Neutrophil (primary cell): Measurements from ENCODE around the gene FBXW12.

ENCODE experiments used
- H3K27ac ChIP-seq: fragments of 200-600 bp; sonication (generic); 2 replicates; pipeline ENCODE4 v1.5.1; 2016; ENCODE audit warnings: mild to moderate bottlenecking, moderate library complexity
- H3K27me3 ChIP-seq: fragments of 200-600 bp; sonication (generic); 2 replicates; pipeline ENCODE4 v1.6.0; 2016; ENCODE audit warnings: mild to moderate bottlenecking
- H3K36me3 ChIP-seq: fragments of 200-600 bp; sonication (generic); 2 replicates; pipeline ENCODE4 v1.5.1; 2017
- H3K4me1 ChIP-seq, 2 experiments: fragments of 200-600 bp in 1 of 2; sonication (generic) in 1 of 2; 1 replicate in 1 of 2; 2 replicates in 1 of 2; pipeline versions ENCODE4 v1.5.1 to v1.6.1; 2013 to 2016; ENCODE audit warnings: low read depth in 1 of 2, low read length in 1 of 2, mild to moderate bottlenecking in 1 of 2, moderate library complexity in 1 of 2; ENCODE audit not compliant: control insufficient read depth in 1 of 2, insufficient read depth in 1 of 2
- H3K4me3 ChIP-seq, 2 experiments: fragments of 200-600 bp in 1 of 2; sonication (generic) in 1 of 2; 1 replicate in 1 of 2; 2 replicates in 1 of 2; pipeline ENCODE4 v1.5.1; 2013 to 2016; ENCODE audit warnings: low read depth in 1 of 2, low read length in 1 of 2, mild to moderate bottlenecking in 1 of 2, moderate library complexity in 1 of 2
- H3K9me3 ChIP-seq: fragments of 200-600 bp; sonication (generic); 2 replicates; pipeline ENCODE4 v1.5.1; 2016
- TF ChIP-seq, protein P1 (sequence below): fragments of 200-600 bp; sonication (generic); IDR thresholded peaks from 2 replicates; pipeline ENCODE4 v1.5.1; 2016; ENCODE audit warnings: antibody characterized with exemption

The FBXW12 gene

GRCh38 chr3:48428572-48429316 is 56.7 kb downstream of the FBXW12 start:
- Histone ChIP-seq H3K4me1 (peaks cover 5 to 15% of the 10 kb centered on the region in 2 experiments), H3K9me3 (no peaks in the 10 kb centered on the region), H3K27me3 (peaks cover 44% of the 10 kb centered on the region), H3K4me3 (peak overlapping the region; percentile 66 to 78), H3K36me3 (peaks cover 16% of the 10 kb centered on the region), H3K27ac (no peak overlapping the region)
- TF ChIP-seq, protein P1, sequence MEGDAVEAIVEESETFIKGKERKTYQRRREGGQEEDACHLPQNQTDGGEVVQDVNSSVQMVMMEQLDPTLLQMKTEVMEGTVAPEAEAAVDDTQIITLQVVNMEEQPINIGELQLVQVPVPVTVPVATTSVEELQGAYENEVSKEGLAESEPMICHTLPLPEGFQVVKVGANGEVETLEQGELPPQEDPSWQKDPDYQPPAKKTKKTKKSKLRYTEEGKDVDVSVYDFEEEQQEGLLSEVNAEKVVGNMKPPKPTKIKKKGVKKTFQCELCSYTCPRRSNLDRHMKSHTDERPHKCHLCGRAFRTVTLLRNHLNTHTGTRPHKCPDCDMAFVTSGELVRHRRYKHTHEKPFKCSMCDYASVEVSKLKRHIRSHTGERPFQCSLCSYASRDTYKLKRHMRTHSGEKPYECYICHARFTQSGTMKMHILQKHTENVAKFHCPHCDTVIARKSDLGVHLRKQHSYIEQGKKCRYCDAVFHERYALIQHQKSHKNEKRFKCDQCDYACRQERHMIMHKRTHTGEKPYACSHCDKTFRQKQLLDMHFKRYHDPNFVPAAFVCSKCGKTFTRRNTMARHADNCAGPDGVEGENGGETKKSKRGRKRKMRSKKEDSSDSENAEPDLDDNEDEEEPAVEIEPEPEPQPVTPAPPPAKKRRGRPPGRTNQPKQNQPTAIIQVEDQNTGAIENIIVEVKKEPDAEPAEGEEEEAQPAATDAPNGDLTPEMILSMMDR = no peak

GRCh38 chr3:48429317-48429959 is 57.4 kb downstream of the FBXW12 start:
- TF ChIP-seq, protein P1 = peak; percentile 32
- H3K36me3 ChIP-seq = peaks cover 16% of the 10 kb centered on the region
- H3K4me1 ChIP-seq = peaks cover 5 to 15% of the 10 kb centered on the region in 2 experiments
- peaks cover 44% of the 10 kb centered on the region for H3K27me3 ChIP-seq
- peak overlapping the region; percentile 29 for H3K27ac ChIP-seq
- H3K9me3 ChIP-seq = no peaks in the 10 kb centered on the region
- peak overlapping the region; percentile 66 to 78 for H3K4me3 ChIP-seq

DNA sequence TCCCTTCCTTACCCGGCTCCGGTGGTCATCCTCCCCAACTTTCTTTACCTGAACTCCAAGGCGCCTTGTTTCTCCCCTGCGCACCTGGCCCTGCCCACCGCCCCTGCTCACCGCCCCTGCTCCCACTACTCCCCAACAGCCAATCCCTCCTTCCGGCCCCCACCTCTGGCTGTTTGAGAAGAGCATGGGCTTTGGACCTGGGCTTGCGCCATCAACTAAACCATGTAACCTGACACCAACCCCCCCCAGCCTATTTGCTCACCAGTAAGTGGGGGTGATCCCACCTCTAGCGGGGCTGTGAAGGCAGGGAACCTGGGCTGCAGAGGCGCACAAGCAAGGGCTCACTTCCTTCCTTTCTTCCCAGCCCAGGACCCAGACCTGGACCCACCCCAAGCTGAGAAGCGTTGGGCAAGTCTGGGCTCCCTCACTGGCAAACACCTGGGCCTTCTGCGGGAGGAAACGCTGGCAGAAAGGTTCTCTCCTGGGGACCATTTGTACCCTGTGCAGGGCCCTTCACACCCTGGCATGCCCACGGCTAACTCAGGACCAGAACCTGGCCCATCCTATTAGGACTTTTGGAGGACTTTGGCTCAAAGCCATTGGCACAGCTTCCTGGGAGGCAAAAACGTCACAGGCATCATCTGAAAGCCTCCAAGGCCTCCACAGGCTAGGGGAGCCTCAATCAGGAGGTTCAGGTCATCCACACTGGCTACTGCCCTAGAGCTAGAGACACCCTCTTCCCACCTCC is 58.1 kb downstream of the FBXW12 start, which contains the start of gene PLXNB1:
TSS of gene PLXNB1 (minus strand) at position 127 of the 748 bp plus-strand sequence. CDS start 5,475 bp downstream, outside the sequence.
- Histone ChIP-seq H3K27ac (peak within 1 kb of the TSS; percentile 29), H3K9me3 (no peaks in the 10 kb centered on the region), H3K4me1 (peaks cover 5 to 15% of the 10 kb centered on the region in 2 experiments), H3K36me3 (peaks cover 16% of the 10 kb centered on the region), H3K4me3 (peak within 1 kb of the TSS; percentile 66 to 78), H3K27me3 (peaks cover 44% of the 10 kb centered on the region)
- TF ChIP-seq, protein P1 = no peak

- peaks cover 16% of the 10 kb centered on the region for H3K36me3 ChIP-seq
- peaks cover 5 to 15% of the 10 kb centered on the region in 2 experiments for H3K4me1 ChIP-seq
- TF ChIP-seq, protein P1 = no peak
- no peak overlapping the region for H3K27ac ChIP-seq
- no peaks in the 10 kb centered on the region for H3K9me3 ChIP-seq
- H3K4me3 ChIP-seq = no peak overlapping the region
- peaks cover 44% of the 10 kb centered on the region for H3K27me3 ChIP-seq
Measured at GRCh38 chr3:48430708-48431101, 58.7 kb downstream of the FBXW12 start.

DNA sequence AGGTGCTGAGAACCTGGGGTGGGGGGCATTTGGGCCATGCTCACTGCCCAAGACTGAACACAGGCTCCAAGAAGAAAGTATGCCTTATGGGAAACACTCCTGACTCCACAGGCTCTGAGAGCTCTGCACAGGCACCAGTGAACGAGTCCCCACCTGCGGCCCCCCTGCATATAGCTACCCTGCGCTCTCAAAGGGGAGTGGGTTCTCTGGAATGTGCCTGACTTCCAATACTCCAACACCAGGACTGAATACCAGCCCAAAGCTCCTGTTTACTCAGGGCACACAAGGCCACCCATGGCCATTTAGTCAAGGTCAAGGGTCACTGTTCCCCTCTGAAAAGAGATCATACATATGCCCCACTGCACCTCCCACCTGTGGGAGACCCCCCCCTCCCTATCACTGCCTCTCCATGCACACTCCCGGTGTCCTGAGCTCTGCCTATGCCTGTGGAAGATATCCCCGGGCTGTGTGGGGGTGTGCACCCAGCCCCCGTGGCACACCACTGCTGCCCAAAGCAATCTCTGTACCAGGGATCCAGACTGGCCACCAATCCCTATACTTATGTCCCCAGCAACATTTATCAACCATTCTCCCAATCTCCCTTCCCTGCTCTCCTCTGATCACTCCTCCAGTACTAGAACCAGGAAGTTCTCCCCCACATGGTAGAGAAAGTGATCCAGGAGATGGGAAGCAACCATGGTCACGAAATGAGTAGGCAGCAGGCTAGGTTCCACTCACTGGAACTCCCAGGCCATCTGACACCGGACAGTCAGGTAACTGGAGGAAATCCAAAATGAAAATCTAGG is 59.4 kb downstream of the FBXW12 start:
- peaks cover 42% of the 10 kb centered on the region for H3K27me3 ChIP-seq
- peaks cover 16% of the 10 kb centered on the region for H3K36me3 ChIP-seq
- H3K27ac ChIP-seq = no peak overlapping the region
- no peaks in the 10 kb centered on the region for H3K9me3 ChIP-seq
- H3K4me1 ChIP-seq = peaks cover 5 to 22% of the 10 kb centered on the region in 2 experiments
- TF ChIP-seq, protein P1 = no peak
- H3K4me3 ChIP-seq = no peak overlapping the region
